ENCODE data around the gene S100A6.

- TF ChIP-seq POLR2A (IDR thresholded peaks at IDR 0.05; ENCODE audit: low read length) (no peak), GATA1 (IDR thresholded peaks at IDR 0.05; ENCODE audit: low read depth, low read length) (no peak)
Observed at GRCh38 chr1:153534925-153535241, 908 bp downstream of the S100A6 start.

Data from erythroblast (primary cell).